Measurements from ENCODE around the gene TPSB2. TPM values are rescaled to one million over a fixed set of nuclear protein-coding genes. Genes with fewer than 3 reads are reported as not detected.

The TPSB2 gene
- polyA plus RNA-seq, 1 donor (not counting 4 experiments of a cell fraction or from before 2014, with no cell fraction given): not detected

GRCh38 chr16:1216681-1217400 lies 13.1 kb downstream of the TPSB2 start:
- FAIRE-seq: no peak
- Histone ChIP-seq H3K79me2 (ENCODE audit: control insufficient read depth, insufficient read depth, low read length) (no peaks in the 10 kb centered on the region), H3K9me1 (ENCODE audit: control insufficient read depth, extremely low read depth, insufficient read depth, low read length) (no peaks in the 10 kb centered on the region), H3K9me3 (ENCODE audit: control insufficient read depth, low read depth, low read length) (peaks cover 2% of the 10 kb centered on the region), H3K9ac (ENCODE audit: control insufficient read depth, extremely low read depth, insufficient read depth, low read length) (no peak overlapping the region), H4K20me1 (ENCODE audit: control insufficient read depth, extremely low read depth, insufficient read depth, low read length) (no peaks in the 10 kb centered on the region), H2AFZ (ENCODE audit: control insufficient read depth, low read length) (no peak overlapping the region), H3K27ac (ENCODE audit: control insufficient read depth, insufficient read depth, low read length) (no peak overlapping the region), H3K4me1 (ENCODE audit: control insufficient read depth, extremely low read depth, insufficient read depth, low read length) (no peaks in the 10 kb centered on the region), H3K27me3 (ENCODE audit: control insufficient read depth, extremely low read depth, insufficient read depth, low read length) (peaks cover 5% of the 10 kb centered on the region), H3K4me2 (ENCODE audit: control insufficient read depth, extremely low read depth, insufficient read depth, low read depth, low read length) (no peak overlapping the region), H3K4me3 (ENCODE audit: control insufficient read depth in 2 of 3, extremely low read depth in 1 of 3, insufficient read depth in 2 of 3, low read depth in 1 of 3, low read length in 3 of 3) (no peak overlapping the region), H3K36me3 (ENCODE audit: control insufficient read depth in 2 of 2, extremely low read depth in 1 of 2, insufficient read depth in 2 of 2, low read length in 2 of 2) (no peaks in the 10 kb centered on the region)
- TF ChIP-seq EZH2 (IDR thresholded peaks at IDR 0.05; ENCODE audit: low read length) (no peak), CTCF (optimal IDR thresholded peaks at IDR 0.05 in 1 of 3, IDR thresholded peaks at IDR 0.05 in 1 of 3, conservative IDR thresholded peaks at IDR 0.05 in 1 of 3; ENCODE audit: extremely low read depth in 1 of 3, insufficient read depth in 2 of 3, low read length in 3 of 3) (no peak)
- dilution Hi-C loops (cut with MboI; ENCODE audit: extremely low pct_ligation_motif_present, low sequenced_read_pairs): no loop called here
- DNase-seq (ENCODE audit: low read depth, low spot score): no peak

DNA sequence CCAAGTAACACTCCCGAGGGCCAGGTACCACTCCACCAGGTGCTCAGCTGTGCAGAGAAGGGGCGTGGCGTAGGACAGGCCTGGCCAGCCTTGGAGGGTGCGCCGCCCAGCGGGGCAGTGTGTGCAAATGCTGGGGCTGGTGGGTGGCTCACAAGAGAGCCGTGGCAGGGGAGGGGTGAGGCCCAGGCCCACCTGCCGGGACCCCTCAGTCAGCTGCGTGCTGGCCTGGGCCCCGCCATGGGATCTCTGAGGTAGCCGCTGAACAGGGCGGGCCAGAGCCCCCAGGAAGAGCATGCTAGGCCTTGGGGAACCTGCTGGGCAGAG lies 13.7 kb downstream of the TPSB2 start:
- Histone ChIP-seq H3K27me3 (ENCODE audit: control insufficient read depth, extremely low read depth, insufficient read depth, low read length) (peaks cover 5% of the 10 kb centered on the region), H3K9me1 (ENCODE audit: control insufficient read depth, extremely low read depth, insufficient read depth, low read length) (no peaks in the 10 kb centered on the region), H3K27ac (ENCODE audit: control insufficient read depth, insufficient read depth, low read length) (no peak overlapping the region), H4K20me1 (ENCODE audit: control insufficient read depth, extremely low read depth, insufficient read depth, low read length) (no peaks in the 10 kb centered on the region), H3K36me3 (ENCODE audit: control insufficient read depth in 2 of 2, extremely low read depth in 1 of 2, insufficient read depth in 2 of 2, low read length in 2 of 2) (no peaks in the 10 kb centered on the region), H3K4me2 (ENCODE audit: control insufficient read depth, extremely low read depth, insufficient read depth, low read depth, low read length) (no peak overlapping the region), H3K79me2 (ENCODE audit: control insufficient read depth, insufficient read depth, low read length) (no peaks in the 10 kb centered on the region), H3K4me1 (ENCODE audit: control insufficient read depth, extremely low read depth, insufficient read depth, low read length) (no peaks in the 10 kb centered on the region), H3K9me3 (ENCODE audit: control insufficient read depth, low read depth, low read length) (peaks cover 2% of the 10 kb centered on the region), H3K9ac (ENCODE audit: control insufficient read depth, extremely low read depth, insufficient read depth, low read length) (no peak overlapping the region), H3K4me3 (ENCODE audit: control insufficient read depth in 2 of 3, extremely low read depth in 1 of 3, insufficient read depth in 2 of 3, low read depth in 1 of 3, low read length in 3 of 3) (no peak overlapping the region), H2AFZ (ENCODE audit: control insufficient read depth, low read length) (no peak overlapping the region)
- DNase-seq (ENCODE audit: low read depth, low spot score) (no peak), FAIRE-seq (no peak)
- dilution Hi-C loops (cut with MboI; ENCODE audit: extremely low pct_ligation_motif_present, low sequenced_read_pairs): no loop called here
- no peak for TF ChIP-seq EZH2 (IDR thresholded peaks at IDR 0.05; ENCODE audit: low read length)
- no peak for TF ChIP-seq CTCF (optimal IDR thresholded peaks at IDR 0.05 in 1 of 3, IDR thresholded peaks at IDR 0.05 in 1 of 3, conservative IDR thresholded peaks at IDR 0.05 in 1 of 3; ENCODE audit: extremely low read depth in 1 of 3, insufficient read depth in 2 of 3, low read length in 3 of 3)

Measured in keratinocyte (primary cell).